GM06990 (cell line): Measurements from ENCODE around the gene SLFN14.
"Not testable (repeated sequence)": the region's sequence is repeated elsewhere in the genome, so short reads cannot be mapped to it uniquely, and the experiment has no call there.

ENCODE experiments used
- DNase-seq: peaks from one replicate; pipeline ENCODE4 v3.0.0-alpha.2; 2011; ENCODE audit not compliant: insufficient read length; ENCODE audit errors: extremely low read depth
- H3K27me3 ChIP-seq: replicated peaks from 2 replicates; pipeline ENCODE4 v1.6.0; 2011; ENCODE audit warnings: low read length; ENCODE audit not compliant: control insufficient read depth, insufficient read depth
- H3K36me3 ChIP-seq: 2 replicates; pipeline ENCODE4 v1.5.1; 2011; ENCODE audit warnings: low read length; ENCODE audit not compliant: control insufficient read depth, insufficient read depth
- H3K4me3 ChIP-seq: replicated peaks from 2 replicates; pipeline ENCODE4 v1.5.1; 2011; ENCODE audit warnings: low read depth, mild to moderate bottlenecking, control low read depth, low read length
- CTCF ChIP-seq: IDR thresholded peaks from 2 replicates; pipeline ENCODE4 v1.5.1; 2011; ENCODE audit warnings: low read length, control low read depth, mild to moderate bottlenecking, inconsistent platforms; ENCODE audit not compliant: insufficient read depth, poor library complexity, severe bottlenecking

SLFN14 gene

GRCh38 chr17:35523296-35523695, 37.3 kb downstream of the SLFN14 start:
- H3K36me3 ChIP-seq, result no peaks in the 10 kb centered on the region
- no peak for TF ChIP-seq CTCF
- no peak for DNase-seq
- H3K4me3 ChIP-seq, result no peak overlapping the region
- H3K27me3 ChIP-seq, result no peaks in the 10 kb centered on the region

GRCh38 chr17:35521654-35522256, 38.9 kb downstream of the SLFN14 start:
- not testable (repeated sequence) for H3K36me3 ChIP-seq, H3K27me3 ChIP-seq, H3K4me3 ChIP-seq, DNase-seq

DNA sequence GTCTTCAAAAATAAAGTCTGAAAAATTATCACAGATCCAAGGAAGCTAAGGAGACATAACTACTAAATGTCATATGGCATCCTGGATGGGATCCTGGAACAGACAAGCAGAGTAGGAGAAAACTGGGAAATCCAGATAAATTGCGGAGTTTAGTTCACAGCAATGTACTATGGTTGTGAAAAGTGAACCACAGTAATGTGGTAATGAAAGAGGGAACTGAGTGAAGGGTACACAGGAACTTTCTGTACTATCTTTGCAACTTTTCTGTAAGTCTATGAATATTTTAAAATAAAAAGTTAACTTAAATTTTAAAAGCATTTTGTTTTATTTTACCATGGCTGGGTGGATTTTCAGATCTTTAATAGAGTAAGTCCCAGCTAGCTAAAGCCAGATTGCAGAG, 39.5 kb downstream of the SLFN14 start:
- TF ChIP-seq CTCF, result no peak
- DNase-seq, result no peak

DNA sequence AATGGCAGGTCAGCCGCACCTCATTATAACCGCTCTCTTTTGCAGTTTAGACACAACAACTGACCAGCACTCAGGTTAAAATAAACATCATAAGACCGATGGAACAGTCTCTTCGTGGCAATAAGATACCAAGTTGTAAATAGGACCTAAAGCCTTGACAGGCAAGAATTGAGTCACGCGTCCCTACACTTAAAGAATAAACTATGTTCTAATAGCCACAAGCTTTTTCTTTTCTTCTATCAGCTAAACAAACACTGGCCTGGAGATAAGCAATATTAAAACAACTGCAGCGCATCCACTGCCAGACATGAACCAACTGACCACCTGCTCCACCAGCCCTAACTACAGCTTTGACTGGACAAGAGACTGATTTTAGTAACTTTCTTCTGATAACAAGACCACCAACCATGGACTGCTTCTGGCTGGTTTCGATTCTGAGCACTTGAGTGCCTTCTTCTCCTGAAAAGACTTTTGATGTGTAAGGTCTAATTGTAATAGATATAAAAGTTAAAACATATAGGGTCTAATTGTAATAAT, 40.6 kb downstream of the SLFN14 start:
- Histone ChIP-seq H3K4me3 (no peak overlapping the region), H3K27me3 (no peaks in the 10 kb centered on the region), H3K36me3 (no peaks in the 10 kb centered on the region)
- DNase-seq, result no peak
- TF ChIP-seq CTCF, result no peak

More for the DNA sequence above, 39.5 kb downstream of the SLFN14 start:
- Histone ChIP-seq H3K4me3 (no peak overlapping the region), H3K27me3 (no peaks in the 10 kb centered on the region), H3K36me3 (no peaks in the 10 kb centered on the region)

DNA sequence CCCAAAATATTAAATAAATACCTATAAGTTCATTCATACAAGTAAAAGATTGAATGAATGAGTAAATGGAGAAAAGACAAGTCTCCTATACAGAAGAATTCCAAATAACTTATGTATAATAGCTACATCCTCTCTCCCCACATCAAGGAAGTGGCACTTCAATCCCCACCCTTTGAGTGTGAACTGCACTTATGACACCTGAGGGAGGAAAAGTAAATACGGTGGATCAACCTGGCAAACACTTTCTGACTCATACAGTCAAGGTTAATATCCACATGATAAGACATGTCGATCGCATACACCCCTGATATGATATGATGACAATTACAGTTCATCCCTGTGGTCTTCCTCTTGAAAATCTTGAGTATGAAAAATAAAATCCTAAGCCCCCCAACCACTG, 41.2 kb downstream of the SLFN14 start:
- H3K36me3 ChIP-seq, result no peaks in the 10 kb centered on the region
- no peaks in the 10 kb centered on the region for H3K27me3 ChIP-seq
- no peak for DNase-seq

DNA sequence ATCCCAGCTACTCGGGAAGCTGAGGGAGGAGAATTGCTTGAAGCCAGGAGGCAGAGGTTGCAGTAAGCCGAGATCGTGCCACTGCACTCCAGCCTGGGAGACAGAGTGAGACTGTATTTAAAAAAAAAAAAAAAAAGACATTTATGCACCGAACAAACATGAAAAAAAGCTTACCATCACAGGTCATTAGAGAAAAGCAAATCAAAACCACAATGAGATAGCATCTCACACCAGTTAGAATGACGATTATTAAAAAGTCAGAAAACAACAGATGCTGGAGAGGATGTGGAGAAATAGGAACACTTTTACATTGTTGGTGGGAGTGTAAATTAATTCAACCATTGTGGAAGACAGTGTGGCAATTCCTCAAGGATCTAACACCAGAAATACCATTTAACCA, 42.2 kb downstream of the SLFN14 start:
- not testable (repeated sequence) for H3K36me3 ChIP-seq, DNase-seq, H3K4me3 ChIP-seq, H3K27me3 ChIP-seq

More for the DNA sequence above, 41.2 kb downstream of the SLFN14 start:
- no peak for TF ChIP-seq CTCF
- H3K4me3 ChIP-seq, result no peak overlapping the region

- no peaks in the 10 kb centered on the region for H3K27me3 ChIP-seq
- H3K4me3 ChIP-seq, result no peak overlapping the region
- DNase-seq, result no peak
- no peaks in the 10 kb centered on the region for H3K36me3 ChIP-seq
- TF ChIP-seq CTCF, result no peak
These were observed 45.6 kb downstream of the SLFN14 start for GRCh38 chr17:35515027-35515426.
